Naive thymus-derived CD4-positive, alpha-beta T cell (primary cell): ENCODE results near the gene E2F6. TPM values are rescaled to one million over a fixed set of nuclear protein-coding genes. Genes with fewer than 3 reads are reported as not detected.

Source experiments
- ATAC-seq: fragments of 150-1000 bp; cut with Tn5 transposase; 2 replicates; pipeline ENCODE4 v1.10.0; 2021; ENCODE audit warnings: mild to moderate bottlenecking, moderate library complexity
- CTCF ChIA-PET: fragments of 350-600 bp; sonication (Branson Sonifier 250); formaldehyde crosslinking; loops from one replicate; lab custom pipeline; 2021; ENCODE audit warnings: antibody characterized with exemption; lab: Charles Lee
- POLR2A ChIA-PET: fragments of 350-600 bp; sonication (Branson Sonifier 250); formaldehyde crosslinking; loops from one replicate; lab custom pipeline; 2021; ENCODE audit warnings: antibody characterized with exemption, inconsistent platforms; lab: Charles Lee
- DNase-seq, 9 donors: peaks; one replicate each; pipeline versions ENCODE4 v3.0.0 to v3.0.0-alpha.2; 2020 to 2022; ENCODE audit warnings: mixed read lengths in 1 of 9
- H3K27ac ChIP-seq: one replicate; pipeline ENCODE4 v1.7.0; 2013; ENCODE audit warnings: mild to moderate bottlenecking, low read depth, low read length, moderate library complexity
- H3K27me3 ChIP-seq, 2 donors: one replicate each; pipeline ENCODE4 v1.7.0; 2013; ENCODE audit warnings: low read length in 2 of 2, mild to moderate bottlenecking in 2 of 2, moderate library complexity in 2 of 2; ENCODE audit not compliant: control insufficient read depth in 2 of 2, insufficient read depth in 2 of 2
- H3K36me3 ChIP-seq, 3 experiments: 1 replicate in 2 of 3; 2 replicates in 1 of 3; pipeline ENCODE4 v1.7.0; 2013; ENCODE audit warnings: low read length in 3 of 3, mild to moderate bottlenecking in 3 of 3, moderate library complexity in 1 of 3; ENCODE audit not compliant: insufficient read depth in 3 of 3, control insufficient read depth in 2 of 3
- H3K4me1 ChIP-seq, 2 donors: one replicate each; pipeline ENCODE4 v1.7.0; 2013; ENCODE audit warnings: low read length in 2 of 2, mild to moderate bottlenecking in 2 of 2, moderate library complexity in 1 of 2; ENCODE audit not compliant: control insufficient read depth in 2 of 2, insufficient read depth in 2 of 2
- H3K4me3 ChIP-seq: 2 replicates; pipeline ENCODE4 v1.7.0; 2013; ENCODE audit warnings: mild to moderate bottlenecking, low read length
- H3K9me3 ChIP-seq, 3 experiments: 1 replicate in 2 of 3; 2 replicates in 1 of 3; pipeline ENCODE4 v1.7.0; 2013; ENCODE audit warnings: low read length in 3 of 3; ENCODE audit not compliant: control insufficient read depth in 2 of 3
- H3K27ac Mint-ChIP-seq, 9 donors: one replicate each; pipeline ENCODE4 v1.8.0; 2020 to 2022; ENCODE audit warnings: mixed read lengths in 9 of 9, mild to moderate bottlenecking in 8 of 9, moderate library complexity in 5 of 9, inconsistent platforms in 2 of 9
- H3K27me3 Mint-ChIP-seq, 5 donors: one replicate each; pipeline ENCODE4 v1.8.0; 2021 to 2022; ENCODE audit warnings: mixed read lengths in 5 of 5, mild to moderate bottlenecking in 1 of 5
- H3K36me3 Mint-ChIP-seq, 5 donors: one replicate each; pipeline ENCODE4 v1.8.0; 2020 to 2022; ENCODE audit warnings: mixed read lengths in 5 of 5, mild to moderate bottlenecking in 3 of 5, inconsistent platforms in 1 of 5
- H3K4me1 Mint-ChIP-seq, 7 donors: one replicate each; pipeline ENCODE4 v1.8.0; 2020 to 2022; ENCODE audit warnings: mixed read lengths in 7 of 7, mild to moderate bottlenecking in 3 of 7, inconsistent platforms in 1 of 7
- H3K4me3 Mint-ChIP-seq, 10 donors: one replicate each; pipeline ENCODE4 v1.8.0; 2020 to 2022; ENCODE audit warnings: mild to moderate bottlenecking in 10 of 10, mixed read lengths in 10 of 10, moderate library complexity in 6 of 10, inconsistent platforms in 2 of 10
- H3K9me3 Mint-ChIP-seq, 11 donors: one replicate each; pipeline ENCODE4 v1.8.0; 2020 to 2022; ENCODE audit warnings: mixed read lengths in 11 of 11, mild to moderate bottlenecking in 4 of 11, inconsistent platforms in 1 of 11, moderate library complexity in 1 of 11
- intact Hi-C, 2 donors: fragments of 100-400 bp; cut with micrococcal nuclease; formaldehyde crosslinking; loops; one replicate each; pipeline ENCODE4 v1.15.1; 2023
- polyA plus RNA-seq, 2 donors: library from polyadenylated mRNA; unstranded; fragments of 300-500 nt; fragmentation: Illumina TruSeq; gene quantifications; one replicate each; pipeline ENCODE4 v1.2.3, GENCODE V29; 2021
- total RNA-seq, 6 experiments: library from RNA in 5 of 6; stranded (reverse) in 5 of 6; gene quantifications; 1 replicate in 5 of 6; 2 replicates in 1 of 6; pipeline ENCODE4 v1.2.3 and lab custom pipeline; 2021 to 2026

E2F6 gene
- total and polyA plus RNA-seq, 7 experiments from 2014 or later: 3.1 to 11.6 (median 6.7) TPM

GRCh38 chr2:11396021-11396420, 69.9 kb downstream of the E2F6 start:
- no peaks in the 10 kb centered on the region for H3K4me1 ChIP-seq
- no peaks in the 10 kb centered on the region for H3K36me3 Mint-ChIP-seq
- no peak overlapping the region for H3K27ac Mint-ChIP-seq
- no peak for ATAC-seq
- no peak overlapping the region for H3K4me3 Mint-ChIP-seq
- intact Hi-C loops: no loop called here
- peaks cover 0 to 11% (median 4%) of the 10 kb centered on the region in 5 donors for H3K27me3 Mint-ChIP-seq
- H3K36me3 ChIP-seq: no peaks in the 10 kb centered on the region
- H3K4me1 Mint-ChIP-seq: no peaks in the 10 kb centered on the region
- POLR2A ChIA-PET: no interaction called here
- CTCF ChIA-PET: no interaction called here
- no peaks in the 10 kb centered on the region for H3K9me3 Mint-ChIP-seq
- H3K4me3 ChIP-seq: no peak overlapping the region
- H3K9me3 ChIP-seq: no peaks in the 10 kb centered on the region
- no peaks in the 10 kb centered on the region for H3K27me3 ChIP-seq
- no peak overlapping the region for H3K27ac ChIP-seq
- DNase-seq: no peak

GRCh38 chr2:11395389-11395788, 70.6 kb downstream of the E2F6 start:
- Mint-ChIP-seq H3K4me1 (no peaks in the 10 kb centered on the region), H3K36me3 (no peaks in the 10 kb centered on the region), H3K9me3 (no peaks in the 10 kb centered on the region), H3K4me3 (no peak overlapping the region), H3K27ac (no peak overlapping the region), H3K27me3 (peaks cover 0 to 11% (median 4%) of the 10 kb centered on the region in 5 donors)
- Histone ChIP-seq H3K27me3 (no peaks in the 10 kb centered on the region), H3K4me1 (no peaks in the 10 kb centered on the region), H3K36me3 (no peaks in the 10 kb centered on the region), H3K27ac (no peak overlapping the region), H3K9me3 (no peaks in the 10 kb centered on the region), H3K4me3 (no peak overlapping the region)
- intact Hi-C loops: no loop called here
- DNase-seq (no peak), ATAC-seq (no peak)
- POLR2A ChIA-PET: no interaction called here
- CTCF ChIA-PET: no interaction called here

Other genes with a start within 250 kb of the E2F6 start
- 10 to 100 TPM; 12.0 to 23.9 (median 18.8) TPM for gene ROCK2, start 121.5 kb downstream of the E2F6 start, total RNA-seq
- gene ROCK2, start 121.5 kb downstream of the E2F6 start, polyA plus RNA-seq: 10 to 100 TPM; 13.2 to 16.2 TPM
- gene GREB1, start 67.9 kb upstream of the E2F6 start, total RNA-seq: under 1 TPM in 4 of 5 experiments, not detected in 1; 0.14 to 0.82 (median 0.25) TPM
- gene GREB1, start 67.9 kb upstream of the E2F6 start, polyA plus RNA-seq: not detected
- gene NTSR2, start 204.0 kb upstream of the E2F6 start, total RNA-seq: not detected
- gene NTSR2, start 204.0 kb upstream of the E2F6 start, polyA plus RNA-seq: not detected